LNCaP clone FGC (cell line): ENCODE data around the gene GGT1.
"Not testable (repeated sequence)": the region's sequence is repeated elsewhere in the genome, so short reads cannot be mapped to it uniquely, and the experiment has no call there.

ENCODE experiments used
- DNase-seq: peaks from one replicate; pipeline ENCODE4 v3.0.0-alpha.2; 2011; ENCODE audit warnings: low read depth
- H3K4me3 ChIP-seq: 2 replicates; pipeline ENCODE4 v1.5.1; 2011; ENCODE audit warnings: mild to moderate bottlenecking, low read depth, low read length, control low read depth
- CTCF ChIP-seq: IDR thresholded peaks from 2 replicates; pipeline ENCODE4 v1.5.1; 2012; ENCODE audit warnings: mild to moderate bottlenecking; ENCODE audit not compliant: control insufficient read depth, insufficient read depth; ENCODE audit errors: extremely low read depth

The GGT1 gene

GRCh38 chr22:24602847-24603769 lies at the start of gene GGT1:
Gene GGT1, plus strand, starts transcription at chr22:24603193. Its CDS starts 7,889 bp downstream, at chr22:24611082.
- not testable (repeated sequence) for DNase-seq, H3K4me3 ChIP-seq

GRCh38 chr22:24553597-24554312 lies 49.2 kb upstream of the GGT1 start:
- peak overlapping the region; percentile 100 for H3K4me3 ChIP-seq
- TF ChIP-seq CTCF: no peak
- no peak for DNase-seq

- peak within 1 kb of the TSS; percentile 100 for H3K4me3 ChIP-seq
- TF ChIP-seq CTCF: no peak
- no peak for DNase-seq
Measured at GRCh38 chr22:24554313-24555164, 48.5 kb upstream of the GGT1 start, which contains the start of gene GUCD1. Gene GUCD1, minus strand, starts transcription at chr22:24555138. Its CDS starts 147 bp downstream, at chr22:24554991.

GRCh38 chr22:24555165-24556039 lies 47.6 kb upstream of the GGT1 start, which contains the start of gene SNRPD3:
Gene SNRPD3, plus strand, starts transcription at chr22:24555999. Its CDS starts 1,676 bp downstream, at chr22:24557675.
- TF ChIP-seq CTCF: no peak
- peak; percentile 93 for DNase-seq
- peak within 1 kb of the TSS; percentile 100 for H3K4me3 ChIP-seq

GRCh38 chr22:24559471-24559870 lies 43.5 kb upstream of the GGT1 start:
- H3K4me3 ChIP-seq: no peak overlapping the region
- no peak for TF ChIP-seq CTCF
- DNase-seq: no peak

GRCh38 chr22:24563246-24563645 lies 39.7 kb upstream of the GGT1 start:
- H3K4me3 ChIP-seq: no peak overlapping the region
- no peak for DNase-seq
- TF ChIP-seq CTCF: no peak
